ENCODE data around the gene PLA2G2D. TPM values are rescaled to one million over a fixed set of nuclear protein-coding genes. Genes with fewer than 3 reads are reported as not detected.
A peak's percentile ranks its signal among the peaks of the same experiment; 100 is the strongest.

PLA2G2D gene
- total and polyA plus RNA-seq, 2 experiments from 2014 or later = not detected

- H3K4me3 Mint-ChIP-seq = no peak overlapping the region
- peak; percentile 21 for DNase-seq (ENCODE audit: low spot score)
- Histone ChIP-seq H4K20me1 (replicated peaks; ENCODE audit: insufficient read depth) (no peaks in the 10 kb centered on the region), H3K9me2 (ENCODE audit: insufficient read depth) (no peaks in the 10 kb centered on the region), H3K27ac (ENCODE audit: low read depth) (no peak overlapping the region), H3K4me3 (no peak overlapping the region), H3K4me2 (no peak overlapping the region), H3K4me1 (ENCODE audit: insufficient read depth) (no peaks in the 10 kb centered on the region), H3K79me2 (replicated peaks; ENCODE audit: insufficient read depth) (no peaks in the 10 kb centered on the region), H2AFZ (no peak overlapping the region), H3K36me3 (ENCODE audit: insufficient read depth) (no peaks in the 10 kb centered on the region; the same call in 1 of the 2 replicates), H3F3A (replicated peaks; ENCODE audit: low read depth) (no peaks in the 10 kb centered on the region), H3K27me3 (ENCODE audit: insufficient read depth) (no peaks in the 10 kb centered on the region)
- H3K9me3 Mint-ChIP-seq = peaks cover 61% of the 10 kb centered on the region
- H3K36me3 Mint-ChIP-seq (ENCODE audit: low read depth) = peaks cover 41% of the 10 kb centered on the region
- H3K27ac Mint-ChIP-seq = no peak overlapping the region
- TF ChIP-seq ZNF331 (CRISPR knock-in tag; IDR thresholded peaks at IDR 0.05; ENCODE audit: low read depth) (no peak), CTCF (conservative IDR thresholded peaks at IDR 0.05; ENCODE audit: low read depth in 2 of 2) (no peak)
- ATAC-seq = no peak
- H3K27me3 Mint-ChIP-seq (ENCODE audit: insufficient read depth, low read depth, poor library complexity) = peaks cover 3% of the 10 kb centered on the region
- 0 out of 3 replicates have a peak, but pooled peaks cover 2% of the 10 kb centered on the region for H3K4me1 Mint-ChIP-seq
These were observed 22.4 kb downstream of the PLA2G2D start for GRCh38 chr1:20096840-20097447.

GRCh38 chr1:20095564-20096434 is 23.5 kb downstream of the PLA2G2D start:
- no peak for DNase-seq (ENCODE audit: low spot score)
- Histone ChIP-seq H3K4me3 (no peak overlapping the region), H4K20me1 (replicated peaks; ENCODE audit: insufficient read depth) (no peaks in the 10 kb centered on the region), H3F3A (replicated peaks; ENCODE audit: low read depth) (no peaks in the 10 kb centered on the region), H3K27ac (ENCODE audit: low read depth) (no peak overlapping the region), H3K4me1 (ENCODE audit: insufficient read depth) (no peaks in the 10 kb centered on the region), H3K79me2 (replicated peaks; ENCODE audit: insufficient read depth) (no peaks in the 10 kb centered on the region), H3K9me2 (ENCODE audit: insufficient read depth) (no peaks in the 10 kb centered on the region), H3K27me3 (ENCODE audit: insufficient read depth) (no peaks in the 10 kb centered on the region), H3K4me2 (no peak overlapping the region), H3K36me3 (ENCODE audit: insufficient read depth) (no peaks in the 10 kb centered on the region; the same call in 1 of the 2 replicates), H2AFZ (no peak overlapping the region)
- Mint-ChIP-seq H3K4me1 (no peaks in the 10 kb centered on the region), H3K36me3 (ENCODE audit: low read depth) (peaks cover 41% of the 10 kb centered on the region), H3K9me3 (peaks cover 61% of the 10 kb centered on the region), H3K4me3 (no peak overlapping the region), H3K27me3 (ENCODE audit: insufficient read depth, low read depth, poor library complexity) (peaks cover 3% of the 10 kb centered on the region), H3K27ac (no peak overlapping the region)
- ATAC-seq = no peak
- no peak for TF ChIP-seq REST (IDR thresholded peaks at IDR 0.05; ENCODE audit: unreplicated experiment)
- TF ChIP-seq JUNB (IDR thresholded peaks at IDR 0.05; ENCODE audit: unreplicated experiment) = no peak
- no peak for TF ChIP-seq STAT1 (IDR thresholded peaks at IDR 0.05; ENCODE audit: unreplicated experiment)
- TF ChIP-seq ZNF114 (CRISPR knock-in tag; IDR thresholded peaks at IDR 0.05) = no peak
- no peak for TF ChIP-seq CTCF (conservative IDR thresholded peaks at IDR 0.05; ENCODE audit: low read depth in 2 of 2)
- TF ChIP-seq EZH2 (IDR thresholded peaks at IDR 0.05; ENCODE audit: low read depth, unreplicated experiment) = no peak

Data from GM23338 (cell line).